K562 (cell line): ENCODE data around the gene NAA15.

Experiments
- ARID2 ChIP-seq: fragments of 450-650 bp; IDR thresholded peaks from 2 replicates; pipeline ENCODE4 v1.6.1; 2017; ENCODE audit warnings: antibody characterized with exemption, mild to moderate bottlenecking
- BMI1 ChIP-seq: fragments of 150-350 bp; IDR thresholded peaks from 2 replicates; pipeline ENCODE4 v1.6.1; 2014; ENCODE audit warnings: low read length
- TAF1 ChIP-seq: IDR thresholded peaks from 2 replicates; pipeline ENCODE4 v1.6.1; 2011; ENCODE audit warnings: mild to moderate bottlenecking, low read length, moderate library complexity; ENCODE audit not compliant: insufficient read depth, control insufficient read depth, severe bottlenecking; ENCODE audit errors: extremely low read depth
- TF ChIP-seq, protein P1 (sequence below), 3 experiments: IDR thresholded peaks in 2 of 3; conservative IDR thresholded peaks in 1 of 3; 2 replicates each; pipeline ENCODE4 v1.5.1; 2011 to 2012; ENCODE audit warnings: low read length in 3 of 3, mild to moderate bottlenecking in 3 of 3, control low read depth in 2 of 3, improper control_type of control experiment in 1 of 3, inconsistent platforms in 1 of 3, low read depth in 1 of 3, mixed read lengths in 1 of 3, moderate library complexity in 1 of 3; ENCODE audit not compliant: insufficient read depth in 2 of 3

GRCh38 chr4:139278485-139278884 is 22.8 kb upstream of the NAA15 start:
- no peak for TF ChIP-seq TAF1
- TF ChIP-seq, protein P1, sequence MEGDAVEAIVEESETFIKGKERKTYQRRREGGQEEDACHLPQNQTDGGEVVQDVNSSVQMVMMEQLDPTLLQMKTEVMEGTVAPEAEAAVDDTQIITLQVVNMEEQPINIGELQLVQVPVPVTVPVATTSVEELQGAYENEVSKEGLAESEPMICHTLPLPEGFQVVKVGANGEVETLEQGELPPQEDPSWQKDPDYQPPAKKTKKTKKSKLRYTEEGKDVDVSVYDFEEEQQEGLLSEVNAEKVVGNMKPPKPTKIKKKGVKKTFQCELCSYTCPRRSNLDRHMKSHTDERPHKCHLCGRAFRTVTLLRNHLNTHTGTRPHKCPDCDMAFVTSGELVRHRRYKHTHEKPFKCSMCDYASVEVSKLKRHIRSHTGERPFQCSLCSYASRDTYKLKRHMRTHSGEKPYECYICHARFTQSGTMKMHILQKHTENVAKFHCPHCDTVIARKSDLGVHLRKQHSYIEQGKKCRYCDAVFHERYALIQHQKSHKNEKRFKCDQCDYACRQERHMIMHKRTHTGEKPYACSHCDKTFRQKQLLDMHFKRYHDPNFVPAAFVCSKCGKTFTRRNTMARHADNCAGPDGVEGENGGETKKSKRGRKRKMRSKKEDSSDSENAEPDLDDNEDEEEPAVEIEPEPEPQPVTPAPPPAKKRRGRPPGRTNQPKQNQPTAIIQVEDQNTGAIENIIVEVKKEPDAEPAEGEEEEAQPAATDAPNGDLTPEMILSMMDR (IDR thresholded peaks at IDR 0.05 in 2 of 3, conservative IDR thresholded peaks at IDR 0.05 in 1 of 3; ENCODE audit: insufficient read depth in 2 of 3, low read depth in 1 of 3, low read length in 3 of 3): no peak
- TF ChIP-seq ARID2: no peak
- TF ChIP-seq BMI1: no peak
